WERI-Rb-1 (cell line): ENCODE measurements around the gene LPP.

ENCODE experiments used
- DNase-seq: peaks from one replicate; pipeline ENCODE4 v3.0.0-alpha.2; 2020
- H3K27ac ChIP-seq: fragments of 250-450 bp; sonication (Bioruptor Pico); 2 replicates; pipeline ENCODE4 v1.5.1; 2020; ENCODE audit warnings: mild to moderate bottlenecking, moderate library complexity
- H3K27me3 ChIP-seq: fragments of 250-450 bp; sonication (Bioruptor Pico); 2 replicates; pipeline ENCODE4 v1.5.1; 2021; ENCODE audit warnings: mild to moderate bottlenecking, low read depth, moderate library complexity; ENCODE audit not compliant: insufficient read depth, severe bottlenecking
- H3K36me3 ChIP-seq: fragments of 250-450 bp; sonication (Bioruptor Pico); 2 replicates; pipeline ENCODE4 v1.5.1; 2020; ENCODE audit warnings: mild to moderate bottlenecking, moderate library complexity
- H3K4me3 ChIP-seq: 2 replicates; pipeline ENCODE4 v1.5.1; 2011; ENCODE audit warnings: low read depth, mild to moderate bottlenecking, control low read depth, low read length
- H3K9me3 ChIP-seq: fragments of 250-450 bp; sonication (Bioruptor Pico); 2 replicates; pipeline ENCODE4 v1.5.1; 2021; ENCODE audit warnings: mild to moderate bottlenecking, moderate library complexity; ENCODE audit not compliant: severe bottlenecking
- TF ChIP-seq, protein P1 (sequence below): IDR thresholded peaks from 2 replicates; pipeline ENCODE4 v1.5.1; 2011; ENCODE audit warnings: low read depth, mild to moderate bottlenecking, control low read depth, inconsistent platforms, low read length

LPP gene

DNA sequence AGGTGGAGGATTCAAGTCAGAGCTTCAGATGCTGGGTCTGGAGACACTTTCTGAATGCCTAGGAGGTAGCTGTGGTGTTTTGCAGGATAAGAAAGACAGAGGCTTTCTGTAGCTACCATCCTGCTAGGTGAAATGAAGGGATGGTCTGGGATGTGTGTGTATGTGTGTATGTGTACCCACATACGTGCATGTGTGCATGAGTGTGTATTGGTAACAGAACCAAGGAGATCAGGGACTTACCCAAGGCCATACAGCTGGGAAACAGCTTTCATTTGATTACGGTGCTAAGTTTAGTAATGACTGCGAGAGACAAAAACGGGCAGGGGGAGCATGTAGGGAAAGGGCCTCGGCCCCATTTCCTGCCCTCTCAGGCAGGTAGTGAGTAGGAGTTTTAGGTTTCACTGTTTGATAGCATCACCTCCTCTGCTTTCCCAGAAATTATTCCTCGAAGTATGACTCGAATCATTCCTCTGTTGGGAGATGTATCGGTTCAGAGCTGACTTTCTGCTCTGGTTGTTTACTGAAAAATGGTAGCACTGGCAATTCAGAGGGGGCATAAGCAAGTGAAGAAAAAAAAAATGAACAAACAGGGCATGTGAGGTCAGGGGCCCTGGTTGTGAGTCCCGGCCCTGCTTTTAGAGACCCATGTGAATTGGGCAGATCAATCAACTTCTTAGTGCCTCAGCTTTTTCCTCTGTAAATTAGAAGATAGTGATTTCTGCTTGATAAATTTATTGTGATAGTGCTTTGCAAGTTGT, 130.7 kb downstream of the LPP start:
- H3K9me3 ChIP-seq = no peaks in the 10 kb centered on the region
- H3K36me3 ChIP-seq = no peaks in the 10 kb centered on the region
- H3K27ac ChIP-seq = no peak overlapping the region
- no peaks in the 10 kb centered on the region for H3K27me3 ChIP-seq
- H3K4me3 ChIP-seq = no peak overlapping the region
- TF ChIP-seq, protein P1, sequence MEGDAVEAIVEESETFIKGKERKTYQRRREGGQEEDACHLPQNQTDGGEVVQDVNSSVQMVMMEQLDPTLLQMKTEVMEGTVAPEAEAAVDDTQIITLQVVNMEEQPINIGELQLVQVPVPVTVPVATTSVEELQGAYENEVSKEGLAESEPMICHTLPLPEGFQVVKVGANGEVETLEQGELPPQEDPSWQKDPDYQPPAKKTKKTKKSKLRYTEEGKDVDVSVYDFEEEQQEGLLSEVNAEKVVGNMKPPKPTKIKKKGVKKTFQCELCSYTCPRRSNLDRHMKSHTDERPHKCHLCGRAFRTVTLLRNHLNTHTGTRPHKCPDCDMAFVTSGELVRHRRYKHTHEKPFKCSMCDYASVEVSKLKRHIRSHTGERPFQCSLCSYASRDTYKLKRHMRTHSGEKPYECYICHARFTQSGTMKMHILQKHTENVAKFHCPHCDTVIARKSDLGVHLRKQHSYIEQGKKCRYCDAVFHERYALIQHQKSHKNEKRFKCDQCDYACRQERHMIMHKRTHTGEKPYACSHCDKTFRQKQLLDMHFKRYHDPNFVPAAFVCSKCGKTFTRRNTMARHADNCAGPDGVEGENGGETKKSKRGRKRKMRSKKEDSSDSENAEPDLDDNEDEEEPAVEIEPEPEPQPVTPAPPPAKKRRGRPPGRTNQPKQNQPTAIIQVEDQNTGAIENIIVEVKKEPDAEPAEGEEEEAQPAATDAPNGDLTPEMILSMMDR = no peak
- DNase-seq = no peak

DNA sequence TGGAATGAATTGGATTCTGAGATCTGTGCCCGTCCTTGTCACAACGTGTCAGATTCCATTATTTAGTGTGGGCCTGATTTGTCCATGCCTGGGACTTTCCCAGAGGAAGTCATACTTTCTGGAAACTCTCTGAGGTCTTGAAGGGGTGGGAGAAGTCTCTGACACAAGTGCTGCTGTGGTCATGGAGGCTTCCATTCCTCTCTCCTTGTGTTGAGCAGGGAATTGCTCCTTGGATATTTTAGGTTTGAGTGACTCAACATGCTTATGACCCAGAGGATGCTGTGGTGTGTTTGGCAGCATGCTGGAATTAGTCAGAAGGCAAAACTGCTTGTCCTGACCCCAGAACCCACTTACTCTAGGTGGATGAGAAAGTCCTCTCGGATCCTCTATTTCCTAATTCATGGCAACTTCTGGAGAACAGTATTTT, 132.1 kb downstream of the LPP start:
- H3K9me3 ChIP-seq = no peaks in the 10 kb centered on the region
- H3K36me3 ChIP-seq = no peaks in the 10 kb centered on the region
- H3K27me3 ChIP-seq = no peaks in the 10 kb centered on the region
- no peak for DNase-seq
- no peak overlapping the region for H3K27ac ChIP-seq
- TF ChIP-seq, protein P1 = no peak
- H3K4me3 ChIP-seq = no peak overlapping the region

DNA sequence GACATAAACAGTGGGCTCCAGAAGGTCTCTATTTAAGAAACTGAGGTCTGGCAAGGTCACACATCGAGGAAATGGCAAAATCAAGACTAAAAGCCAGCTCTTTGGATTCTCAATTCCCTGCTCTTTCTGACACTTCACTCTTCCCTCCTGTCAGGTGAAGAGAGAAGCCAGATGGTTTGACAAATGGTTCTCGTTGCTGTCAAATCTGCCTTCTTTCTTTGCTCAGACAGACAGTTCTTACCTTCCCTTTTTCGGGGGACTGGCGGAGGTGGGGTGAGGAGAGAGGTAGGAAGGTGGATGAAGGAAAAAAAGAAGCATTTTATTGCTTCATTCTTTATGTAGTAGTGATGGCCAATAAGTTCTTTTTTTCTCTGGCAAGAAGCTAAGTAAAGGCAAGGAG, 133.4 kb downstream of the LPP start:
- H3K27me3 ChIP-seq = no peaks in the 10 kb centered on the region
- no peaks in the 10 kb centered on the region for H3K36me3 ChIP-seq
- no peaks in the 10 kb centered on the region for H3K9me3 ChIP-seq
- no peak overlapping the region for H3K27ac ChIP-seq
- H3K4me3 ChIP-seq = no peak overlapping the region
- no peak for DNase-seq
- TF ChIP-seq, protein P1 = no peak

DNA sequence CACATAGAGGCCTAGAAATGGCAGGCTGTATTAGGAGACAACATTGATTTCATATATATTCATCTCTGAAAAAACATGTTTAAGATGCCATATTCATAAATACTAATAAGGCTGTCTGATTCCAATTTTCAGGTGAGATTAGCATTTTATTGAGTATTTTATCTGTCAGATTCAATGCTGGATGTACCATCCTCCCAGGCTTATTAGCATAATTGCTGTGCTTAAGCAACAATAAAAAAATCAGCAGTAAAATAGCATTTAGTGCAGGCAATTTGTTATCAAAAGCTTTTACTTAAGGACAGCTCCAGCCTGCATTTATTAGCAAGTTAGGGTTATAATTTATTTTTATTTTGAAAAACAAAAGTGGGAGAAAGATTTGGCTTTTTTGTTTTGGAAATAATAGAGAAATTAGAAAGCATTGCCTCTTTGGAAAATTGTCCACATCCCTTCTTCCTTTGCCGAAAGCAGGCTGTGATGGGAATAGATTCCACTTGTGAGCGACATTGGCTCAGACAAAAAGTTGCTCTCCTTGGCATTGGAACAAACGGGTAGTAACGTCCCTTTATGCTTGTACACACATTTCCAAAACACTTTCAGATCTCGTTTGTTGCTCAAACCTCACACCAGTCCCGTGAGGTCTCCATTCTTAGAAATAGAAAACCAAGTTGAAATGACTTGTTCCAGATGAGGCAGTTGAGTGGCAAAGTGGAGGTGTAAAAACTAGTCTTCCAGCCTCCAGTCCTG, 134.0 kb downstream of the LPP start:
- no peak for DNase-seq
- Histone ChIP-seq H3K4me3 (no peak overlapping the region), H3K27me3 (no peaks in the 10 kb centered on the region), H3K9me3 (no peaks in the 10 kb centered on the region), H3K27ac (no peak overlapping the region), H3K36me3 (no peaks in the 10 kb centered on the region)
- TF ChIP-seq, protein P1 = no peak

DNA sequence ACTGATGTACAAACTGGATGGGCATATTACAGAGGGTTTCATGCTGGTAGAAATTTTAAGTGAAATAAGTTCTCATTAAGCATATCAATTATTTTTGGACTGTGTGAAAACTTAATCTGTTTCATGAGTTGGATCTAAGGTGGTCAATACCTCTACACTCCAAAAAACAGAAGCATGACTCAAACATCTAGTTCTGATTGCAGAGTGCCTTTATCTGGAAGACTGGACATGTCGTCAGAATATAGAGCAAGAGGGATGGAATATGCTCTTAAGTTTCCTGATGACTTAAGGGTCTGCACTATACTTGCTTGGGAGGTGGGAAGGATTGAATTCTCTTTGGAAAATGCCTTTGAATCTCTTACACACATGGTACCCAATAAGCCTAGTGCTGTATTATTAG, 138.3 kb downstream of the LPP start:
- DNase-seq = no peak
- Histone ChIP-seq H3K27ac (no peak overlapping the region), H3K36me3 (no peaks in the 10 kb centered on the region), H3K4me3 (no peak overlapping the region), H3K9me3 (no peaks in the 10 kb centered on the region), H3K27me3 (no peaks in the 10 kb centered on the region)
- TF ChIP-seq, protein P1 = no peak
